Esophagus squamous epithelium (tissue), 4 donors: ENCODE results near the gene CHST6.
"Not testable (repeated sequence)": the region's sequence is repeated elsewhere in the genome, so short reads cannot be mapped to it uniquely, and the experiment has no call there.

Source experiments
- POLR2A ChIP-seq, 4 donors: fragments of 450-650 bp; IDR thresholded peaks; one replicate each; pipeline ENCODE4 v1.6.1; 2017; ENCODE audit warnings: antibody characterized with exemption in 4 of 4, mild to moderate bottlenecking in 4 of 4, moderate library complexity in 3 of 4
- TF ChIP-seq, protein P1 (sequence below), 6 experiments: fragments of 450-650 bp in 4 of 6; fragments of 200-600 bp in 2 of 6; sonication (generic) in 2 of 6; IDR thresholded peaks; one replicate each; pipeline ENCODE4 v1.5.1; 2016 to 2019; ENCODE audit warnings: antibody characterized with exemption in 6 of 6, mild to moderate bottlenecking in 4 of 6, moderate library complexity in 4 of 6

- TF ChIP-seq, protein P1, sequence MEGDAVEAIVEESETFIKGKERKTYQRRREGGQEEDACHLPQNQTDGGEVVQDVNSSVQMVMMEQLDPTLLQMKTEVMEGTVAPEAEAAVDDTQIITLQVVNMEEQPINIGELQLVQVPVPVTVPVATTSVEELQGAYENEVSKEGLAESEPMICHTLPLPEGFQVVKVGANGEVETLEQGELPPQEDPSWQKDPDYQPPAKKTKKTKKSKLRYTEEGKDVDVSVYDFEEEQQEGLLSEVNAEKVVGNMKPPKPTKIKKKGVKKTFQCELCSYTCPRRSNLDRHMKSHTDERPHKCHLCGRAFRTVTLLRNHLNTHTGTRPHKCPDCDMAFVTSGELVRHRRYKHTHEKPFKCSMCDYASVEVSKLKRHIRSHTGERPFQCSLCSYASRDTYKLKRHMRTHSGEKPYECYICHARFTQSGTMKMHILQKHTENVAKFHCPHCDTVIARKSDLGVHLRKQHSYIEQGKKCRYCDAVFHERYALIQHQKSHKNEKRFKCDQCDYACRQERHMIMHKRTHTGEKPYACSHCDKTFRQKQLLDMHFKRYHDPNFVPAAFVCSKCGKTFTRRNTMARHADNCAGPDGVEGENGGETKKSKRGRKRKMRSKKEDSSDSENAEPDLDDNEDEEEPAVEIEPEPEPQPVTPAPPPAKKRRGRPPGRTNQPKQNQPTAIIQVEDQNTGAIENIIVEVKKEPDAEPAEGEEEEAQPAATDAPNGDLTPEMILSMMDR (IDR thresholded peaks at IDR 0.05) = not testable (repeated sequence)
- not testable (repeated sequence) for TF ChIP-seq POLR2A (IDR thresholded peaks at IDR 0.05)
Measured at GRCh38 chr16:75538882-75539565, 43.8 kb upstream of the CHST6 start.
